Small intestine (tissue), 16 donors: ENCODE data around the gene CEP44. TPM values are rescaled to one million over a fixed set of nuclear protein-coding genes. Genes with fewer than 3 reads are reported as not detected.

ENCODE experiments used
- DNase-seq, 2 donors: peaks; one replicate each; pipeline versions ENCODE4 v3.0.0 to v3.0.0-alpha.2; 2013
- FAIRE-seq: peaks from 2 replicates; lab custom pipeline; 2012; peaks lifted over from hg19 to GRCh38; lab: Jason Lieb, UNC
- H3K27ac ChIP-seq, 3 donors: one replicate each; pipeline ENCODE4 v1.5.1; 2013; ENCODE audit warnings: low read length in 2 of 3, mild to moderate bottlenecking in 2 of 3, control low read depth in 1 of 3, inconsistent platforms in 1 of 3, low read depth in 1 of 3, moderate library complexity in 1 of 3
- H3K27me3 ChIP-seq, 3 donors: one replicate each; pipeline ENCODE4 v1.6.1; 2013; ENCODE audit warnings: low read length in 3 of 3, inconsistent platforms in 1 of 3; ENCODE audit not compliant: control insufficient read depth in 3 of 3, insufficient read depth in 3 of 3
- H3K36me3 ChIP-seq, 3 donors: one replicate each; pipeline ENCODE4 v1.6.1; 2013; ENCODE audit warnings: low read length in 3 of 3, inconsistent platforms in 1 of 3, low read depth in 1 of 3, mild to moderate bottlenecking in 1 of 3, moderate library complexity in 1 of 3; ENCODE audit not compliant: control insufficient read depth in 3 of 3, insufficient read depth in 2 of 3
- H3K4me1 ChIP-seq, 3 donors: one replicate each; pipeline ENCODE4 v1.6.1; 2013; ENCODE audit warnings: low read length in 2 of 3, inconsistent platforms in 1 of 3, low read depth in 1 of 3, mild to moderate bottlenecking in 1 of 3, moderate library complexity in 1 of 3; ENCODE audit not compliant: control insufficient read depth in 3 of 3, insufficient read depth in 2 of 3
- H3K4me3 ChIP-seq, 3 donors: one replicate each; pipeline ENCODE4 v1.5.1; 2013; ENCODE audit warnings: low read length in 3 of 3, control low read depth in 1 of 3, inconsistent platforms in 1 of 3, low read depth in 1 of 3, mild to moderate bottlenecking in 1 of 3, moderate library complexity in 1 of 3
- H3K9me3 ChIP-seq, 2 donors: one replicate each; pipeline ENCODE4 v1.6.1; 2013; ENCODE audit warnings: low read depth in 1 of 2, low read length in 1 of 2; ENCODE audit not compliant: control insufficient read depth in 2 of 2, insufficient read depth in 1 of 2
- WGBS, 3 donors: extraction: QIAGEN DNeasy Blood & Tissue Kit; methylation state at CpG; one replicate each; pipeline ENCODE4 v1.1.7; 2013; 5-methylcytosine and 5-hydroxymethylcytosine counted together
- long read RNA-seq, 10 donors: transcript quantifications; one replicate each; lab custom pipeline, GENCODE V29; 2026
- polyA plus RNA-seq, 4 donors: library from polyadenylated mRNA; stranded (reverse) in 3 of 4; unstranded in 1 of 4; fragments of 200-250 nt in 3 of 4; fragments of 120-200 nt in 1 of 4; gene quantifications; one replicate each; pipeline versions ENCODE4 v1.2.1 to v1.2.3, GENCODE V29; 2013
- donor health status: healthy with polysubstance abuse.
- donor health status: control.
- donor health status: control.
- donor health status: Bipolar disorder and iron deficiency.
- donor health status: healthy.

CEP44 gene, protein sequence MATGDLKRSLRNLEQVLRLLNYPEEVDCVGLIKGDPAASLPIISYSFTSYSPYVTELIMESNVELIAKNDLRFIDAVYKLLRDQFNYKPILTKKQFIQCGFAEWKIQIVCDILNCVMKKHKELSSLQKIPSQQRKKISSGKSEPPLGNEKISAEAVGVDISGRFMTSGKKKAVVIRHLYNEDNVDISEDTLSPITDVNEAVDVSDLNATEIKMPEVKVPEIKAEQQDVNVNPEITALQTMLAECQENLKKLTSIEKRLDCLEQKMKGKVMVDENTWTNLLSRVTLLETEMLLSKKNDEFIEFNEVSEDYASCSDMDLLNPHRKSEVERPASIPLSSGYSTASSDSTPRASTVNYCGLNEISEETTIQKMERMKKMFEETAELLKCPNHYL
- polyA plus RNA-seq: 10 to 100 TPM in 1 of 4 donors, 1 to 10 TPM in 3; 4.1 to 21.2 (median 5.5) TPM
- long read RNA-seq, donor 1, partial matches to known transcripts: 0 of 2 reads
- long read RNA-seq, donor 1, other reads (novel, unspliced or antisense): 0 of 2 reads
- long read RNA-seq, donor 2: 0 reads
- long read RNA-seq, donor 3, partial matches to known transcripts: 0 of 1 reads
- long read RNA-seq, donor 3, other reads (novel, unspliced or antisense): 0 of 1 reads
- long read RNA-seq, donor 4: 0 reads
- long read RNA-seq, donor 5: 0 reads
- long read RNA-seq, donor 6: 0 reads
- long read RNA-seq, donor 7, full-length matches to known transcripts: 4 of 4 reads
- long read RNA-seq, donor 7, partial matches to known transcripts: 0 of 4 reads
- long read RNA-seq, donor 7, other reads (novel, unspliced or antisense): 0 of 4 reads
- long read RNA-seq, donor 8: 0 reads
- long read RNA-seq, donor 9: 0 reads
- long read RNA-seq, donor 10: 0 reads

DNA sequence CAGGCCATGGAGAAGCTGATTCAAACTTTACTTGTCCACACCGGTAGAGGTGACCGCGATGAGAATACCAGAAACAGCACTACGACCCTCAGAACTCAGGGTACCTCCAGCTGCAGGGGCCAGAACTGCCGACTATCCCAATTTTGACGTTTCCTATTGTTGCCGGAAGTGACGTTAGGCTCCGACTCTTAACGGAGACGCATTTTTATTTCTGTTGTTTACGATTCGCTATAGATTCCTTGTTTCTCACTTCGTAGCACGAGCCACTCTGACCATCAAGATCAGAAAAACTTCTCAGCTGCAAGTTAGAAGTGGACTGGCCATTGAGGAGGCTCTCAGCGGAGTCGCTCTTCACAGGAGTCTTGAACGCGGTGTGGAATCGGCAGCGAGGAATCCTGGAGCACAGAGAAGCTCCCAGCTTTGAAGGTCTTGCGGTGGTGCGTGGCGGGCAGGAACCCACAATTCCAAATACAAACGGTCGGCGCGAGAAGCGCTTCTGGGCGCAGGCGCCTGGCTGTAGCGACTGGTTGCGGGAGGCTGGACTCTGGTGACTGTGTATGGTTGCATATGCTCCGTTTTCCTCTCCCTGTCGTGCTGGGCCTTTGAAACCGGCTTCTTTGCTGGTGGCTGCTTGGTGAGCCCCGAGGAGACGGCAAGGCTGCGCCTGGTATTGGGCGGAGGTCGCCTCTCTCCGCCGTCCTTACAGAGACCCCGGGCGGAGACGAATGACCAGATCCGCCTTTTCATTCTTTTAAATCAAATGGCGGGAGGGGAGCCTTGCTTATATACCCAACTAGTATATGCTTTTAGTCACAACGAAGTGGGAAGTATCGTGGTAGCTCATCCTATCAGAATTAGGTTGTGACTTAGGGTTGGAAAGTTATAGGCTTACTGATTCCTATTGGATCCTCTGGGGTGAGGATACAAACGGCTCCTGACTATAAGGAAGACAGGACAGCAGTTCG is at the start of gene CEP44, which contains the start of gene FBXO8:
Gene CEP44, plus strand, starts transcription at position 405 of the 965 bp plus-strand sequence. CDS start 15,211 bp downstream, outside the sequence.
Gene FBXO8, minus strand, starts transcription at position 161 of the 965 bp plus-strand sequence. CDS start 20,575 bp downstream, outside the sequence.
- FAIRE-seq (no peak), DNase-seq (peak; percentile 81 to 96)
- Histone ChIP-seq H3K9me3 (no peaks in the 10 kb centered on the region), H3K4me3 (peak within 1 kb of the TSS; percentile 64 to 91 (median 75)), H3K27ac (peak within 1 kb of the TSS; percentile 94 to 98 (median 98)), H3K36me3 (peaks cover 0 to 2% (median 0%) of the 10 kb centered on the region in 3 donors), H3K27me3 (no peaks in the 10 kb centered on the region), H3K4me1 (peaks cover 0 to 9% (median 5%) of the 10 kb centered on the region in 3 donors)
- WGBS, 3 donors: 0% methylated on average over 52 of the region's 52 CpGs

DNA sequence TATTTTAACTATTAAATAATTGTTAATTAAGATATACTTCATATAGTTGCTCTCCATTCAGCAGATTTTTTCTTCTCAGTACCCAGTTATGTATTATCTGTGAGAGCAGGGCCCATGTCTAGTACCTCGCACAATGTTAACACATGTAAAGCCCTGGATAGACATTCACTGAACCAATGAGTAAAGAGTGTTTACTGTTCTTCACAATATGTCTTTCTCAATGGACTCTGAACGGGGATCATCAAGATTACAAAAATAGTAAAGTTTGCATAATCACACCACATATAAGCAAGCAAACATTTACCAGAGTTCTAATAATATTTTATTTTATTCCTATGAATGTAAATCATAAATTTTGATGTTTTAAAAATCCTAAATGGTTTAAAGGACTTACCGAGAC is 47.4 kb upstream of the CEP44 start:
- no peak overlapping the region for H3K27ac ChIP-seq
- H3K4me1 ChIP-seq: no peaks in the 10 kb centered on the region
- FAIRE-seq (peak; percentile 67), DNase-seq (peak in 1 of 2 donors; percentile 33)
- 78 to 84% (median 78%) methylated on average over 3 of the region's 3 CpGs for WGBS, 3 donors
- peaks cover 1 to 5% (median 4%) of the 10 kb centered on the region in 3 donors for H3K36me3 ChIP-seq
- H3K27me3 ChIP-seq: no peaks in the 10 kb centered on the region
- H3K9me3 ChIP-seq: no peaks in the 10 kb centered on the region
- no peak overlapping the region for H3K4me3 ChIP-seq

DNA sequence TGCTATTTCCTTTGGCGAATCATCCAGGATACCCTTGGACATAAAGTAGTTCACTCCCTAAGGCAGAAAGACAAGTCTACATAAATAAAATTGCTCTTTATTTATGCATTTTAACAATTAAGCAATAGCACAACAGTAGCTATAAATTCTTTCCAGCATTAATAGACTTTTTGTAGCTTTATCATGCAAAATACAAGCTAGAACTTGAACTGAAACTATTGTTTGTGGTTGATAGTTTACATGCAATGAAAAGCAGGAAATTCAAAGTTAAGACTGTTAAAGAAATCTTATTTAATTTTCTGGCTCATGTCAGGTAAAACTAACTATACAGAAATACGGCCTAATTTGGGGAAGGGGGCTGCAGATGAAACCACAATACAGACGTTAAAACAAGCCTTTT is 42.5 kb upstream of the CEP44 start:
- Histone ChIP-seq H3K27ac (no peak overlapping the region), H3K27me3 (no peaks in the 10 kb centered on the region), H3K9me3 (no peaks in the 10 kb centered on the region), H3K4me3 (no peak overlapping the region), H3K4me1 (no peaks in the 10 kb centered on the region), H3K36me3 (peaks cover 0 to 4% (median 0%) of the 10 kb centered on the region in 3 donors)
- WGBS, 3 donors: 87 to 98% (median 94%) methylated on average over 3 of the region's 3 CpGs
- DNase-seq (no peak), FAIRE-seq (no peak)

DNA sequence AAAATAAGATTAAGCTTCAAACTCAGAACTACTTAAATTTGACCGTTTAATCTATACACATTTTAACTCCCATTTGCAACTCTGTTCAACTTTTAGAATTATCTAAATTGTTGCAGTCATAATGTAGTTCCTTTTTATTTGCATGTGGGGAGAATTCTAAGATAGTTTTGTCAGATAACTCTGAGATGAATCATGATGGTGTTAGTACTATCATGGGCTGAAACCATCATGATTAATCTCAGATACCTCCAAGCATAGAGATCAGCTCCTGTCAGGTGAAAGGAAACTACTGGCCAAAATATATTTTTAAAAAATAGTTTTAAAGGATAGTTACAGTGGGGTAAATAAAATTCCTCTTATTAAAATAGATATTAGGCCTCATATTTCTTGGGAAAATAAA is 39.3 kb upstream of the CEP44 start:
- no peak for DNase-seq
- Histone ChIP-seq H3K9me3 (no peaks in the 10 kb centered on the region), H3K27me3 (no peaks in the 10 kb centered on the region), H3K36me3 (no peaks in the 10 kb centered on the region), H3K4me1 (no peaks in the 10 kb centered on the region), H3K4me3 (no peak overlapping the region), H3K27ac (no peak overlapping the region)
- WGBS, 3 donors: 54 to 90% (median 71%) methylated on average over 1 of the region's 1 CpG
- FAIRE-seq: no peak

DNA sequence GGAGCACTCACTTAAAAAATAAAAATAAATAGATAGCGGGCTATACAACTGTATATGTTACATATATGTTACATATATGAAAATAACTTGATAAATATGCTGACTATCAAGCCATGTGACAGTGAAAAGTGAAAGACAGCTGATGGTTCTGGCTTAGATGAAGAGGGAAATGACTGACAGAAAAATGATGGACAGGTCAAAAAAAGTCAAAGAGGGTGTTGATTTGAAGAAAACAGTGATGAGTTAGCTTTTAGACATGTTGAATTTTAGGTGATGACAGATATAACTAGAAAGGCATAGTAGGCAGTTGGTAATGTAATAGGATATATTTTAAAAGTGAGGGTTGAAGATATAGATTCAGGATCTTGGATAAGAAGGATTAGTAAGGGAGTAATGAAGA is 38.0 kb upstream of the CEP44 start:
- WGBS, 3 donors: 99 to 100% (median 100%) methylated on average over 1 of the region's 1 CpG
- no peaks in the 10 kb centered on the region for H3K9me3 ChIP-seq
- H3K27ac ChIP-seq: no peak overlapping the region
- no peaks in the 10 kb centered on the region for H3K27me3 ChIP-seq
- no peaks in the 10 kb centered on the region for H3K4me1 ChIP-seq
- FAIRE-seq (no peak), DNase-seq (no peak)
- H3K4me3 ChIP-seq: no peak overlapping the region
- no peaks in the 10 kb centered on the region for H3K36me3 ChIP-seq

DNA sequence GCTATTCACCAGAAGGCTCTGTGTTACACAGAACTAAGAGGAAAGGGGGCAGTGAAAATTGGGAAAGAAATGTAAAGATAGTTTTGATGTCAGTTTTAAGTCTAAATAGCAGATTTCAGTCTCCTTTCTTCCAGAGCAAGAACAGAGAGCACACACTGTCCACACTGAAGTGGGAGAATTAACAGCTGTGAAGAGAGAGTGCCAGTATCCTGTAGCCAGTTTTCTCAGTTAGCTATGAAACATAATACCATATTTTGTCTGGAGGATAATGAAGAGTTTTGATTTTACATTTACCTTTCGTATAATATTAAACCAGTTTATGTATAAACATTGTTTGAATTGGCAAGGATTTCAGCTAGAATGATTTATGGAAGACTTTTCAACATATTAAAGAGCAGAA is 35.3 kb upstream of the CEP44 start:
- Histone ChIP-seq H3K36me3 (peaks cover 0 to 2% (median 0%) of the 10 kb centered on the region in 3 donors), H3K27me3 (no peaks in the 10 kb centered on the region), H3K27ac (no peak overlapping the region), H3K4me3 (no peak overlapping the region), H3K4me1 (no peaks in the 10 kb centered on the region), H3K9me3 (no peaks in the 10 kb centered on the region)
- DNase-seq (no peak), FAIRE-seq (no peak)
- 70 to 72% (median 71%) methylated on average over 1 of the region's 1 CpG for WGBS, 3 donors

DNA sequence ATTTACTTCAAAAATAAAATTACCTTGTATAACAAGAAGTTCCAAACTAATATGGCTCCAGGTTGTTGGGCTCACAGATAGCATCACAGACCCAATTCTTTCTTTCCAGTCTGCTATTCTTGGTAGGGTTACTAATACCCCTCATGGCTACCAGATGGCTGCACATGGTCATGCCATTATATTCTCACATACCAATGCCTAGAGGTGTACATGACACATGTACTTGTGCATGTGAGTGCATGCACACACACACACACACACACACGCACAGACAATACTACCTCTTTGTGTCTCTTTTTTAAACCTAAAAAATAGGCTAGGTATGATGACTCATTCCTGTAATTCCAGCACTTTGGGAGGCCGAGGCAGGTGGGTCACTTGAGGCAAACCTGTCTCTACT is 31.3 kb upstream of the CEP44 start:
- peaks cover 0 to 4% (median 0%) of the 10 kb centered on the region in 3 donors for H3K36me3 ChIP-seq
- H3K4me3 ChIP-seq: no peak overlapping the region
- no peak for FAIRE-seq
- 74 to 92% (median 78%) methylated on average over 2 of the region's 2 CpGs for WGBS, 3 donors
- H3K4me1 ChIP-seq: no peaks in the 10 kb centered on the region
- no peaks in the 10 kb centered on the region for H3K27me3 ChIP-seq
- no peak for DNase-seq
- H3K27ac ChIP-seq: no peak overlapping the region
- H3K9me3 ChIP-seq: no peaks in the 10 kb centered on the region
